K562 (cell line): ENCODE results near the gene GRIN2D. TPM values are rescaled to one million over a fixed set of nuclear protein-coding genes. Genes with fewer than 3 reads are reported as not detected.

ENCODE experiments used
- ARID4B ChIP-seq: sonication (generic); formaldehyde crosslinking; IDR thresholded peaks from 2 replicates; pipeline ENCODE4 v1.8.0; 2022; ENCODE audit warnings: mild to moderate bottlenecking, missing genetic modification reagents
- BRCA1 ChIP-seq, 2 experiments: fragments of 450-650 bp in 1 of 2; sonication (generic) in 1 of 2; formaldehyde crosslinking in 1 of 2; IDR thresholded peaks; 2 replicates each; pipeline versions ENCODE4 v1.5.0 to v1.6.1; 2017 to 2020; ENCODE audit warnings: mild to moderate bottlenecking in 1 of 2, missing genetic modification reagents in 1 of 2
- CGGBP1 ChIP-seq: fragments of 250-450 bp; sonication (Bioruptor Pico); IDR thresholded peaks from 2 replicates; pipeline ENCODE4 v1.9.0; 2021; ENCODE audit warnings: mild to moderate bottlenecking
- DNMT1 ChIP-seq: fragments of 450-650 bp; IDR thresholded peaks from 2 replicates; pipeline ENCODE4 v1.6.1; 2016; ENCODE audit warnings: antibody characterized with exemption, mild to moderate bottlenecking
- HNRNPUL1 ChIP-seq: fragments of 200-400 bp; formaldehyde crosslinking; IDR thresholded peaks from 2 replicates; pipeline ENCODE4 v1.6.1; 2017; ENCODE audit warnings: low read length
- NR4A1 ChIP-seq, 2 experiments: fragments of 250-450 bp in 1 of 2; fragments of 450-650 bp in 1 of 2; sonication (Bioruptor Pico) in 1 of 2; IDR thresholded peaks; 2 replicates each; pipeline versions ENCODE4 v1.4.0 to v1.6.1; 2016 to 2020; ENCODE audit warnings: mild to moderate bottlenecking in 2 of 2, missing compliant biosample characterization in 1 of 2, missing genetic modification characterization in 1 of 2, moderate library complexity in 1 of 2
- SRSF9 ChIP-seq: fragments of 200-400 bp; formaldehyde crosslinking; IDR thresholded peaks from 2 replicates; pipeline ENCODE4 v1.6.1; 2017; ENCODE audit warnings: low read depth, low read length, borderline replicate concordance
- STAT6 ChIP-seq: sonication (generic); formaldehyde crosslinking; IDR thresholded peaks from 2 replicates; pipeline ENCODE4 v1.8.1; 2023; ENCODE audit warnings: mild to moderate bottlenecking, missing genetic modification reagents
- ZNF316 ChIP-seq: fragments of 450-650 bp; IDR thresholded peaks from 2 replicates; pipeline ENCODE4 v1.6.1; 2016
- polyA plus RNA-seq, 8 experiments: library from polyadenylated mRNA; depleted of rRNA in 4 of 8; stranded (reverse) in 5 of 8; unstranded in 3 of 8; fragments of >200 nt; fragmentation: Nextera tagmentation in 2 of 8; fragmentation: Illumina TruSeq in 1 of 8; extraction: Ambion mirVana in 2 of 8; extraction: Trizol in 1 of 8; gene quantifications; 2 replicates each; pipeline versions ENCODE4 v1.2.1 to v1.2.3, GENCODE V29; 2011 to 2014; ENCODE audit warnings: inconsistent platforms in 1 of 8, missing spikeins in 1 of 8
- total RNA-seq, 7 experiments: library from RNA; depleted of rRNA in 6 of 7; stranded (reverse); fragments of >200 nt in 6 of 7; fragmentation: Illumina TruSeq in 2 of 7; extraction: Trizol in 2 of 7; gene quantifications; 2 replicates each; pipeline versions ENCODE4 v1.2.1 to v1.2.3, GENCODE V29; 2011 to 2021; ENCODE audit warnings: low replicate concordance in 1 of 7
- TF ChIP-seq, protein P1 (sequence below): sonication (generic); formaldehyde crosslinking; IDR thresholded peaks from 2 replicates; pipeline ENCODE4 v1.8.0; 2022; ENCODE audit warnings: missing genetic modification reagents, mild to moderate bottlenecking, borderline replicate concordance
- TF ChIP-seq, protein P2 (sequence below): fragments of 450-650 bp; formaldehyde crosslinking; IDR thresholded peaks from 2 replicates; pipeline ENCODE4 v1.4.0; 2022; ENCODE audit warnings: mild to moderate bottlenecking, moderate library complexity
- TF ChIP-seq, protein P3 (sequence below): sonication (generic); formaldehyde crosslinking; IDR thresholded peaks from 2 replicates; pipeline ENCODE4 v1.8.0; 2022; ENCODE audit warnings: missing genetic modification reagents, mild to moderate bottlenecking, borderline replicate concordance

Gene GRIN2D
- total and polyA plus RNA-seq, 9 of the 15 experiments (the other 6 are each of a cell fraction or from before 2014, with no cell fraction given): 0.32 to 31.5 (median 1.8) TPM

DNA sequence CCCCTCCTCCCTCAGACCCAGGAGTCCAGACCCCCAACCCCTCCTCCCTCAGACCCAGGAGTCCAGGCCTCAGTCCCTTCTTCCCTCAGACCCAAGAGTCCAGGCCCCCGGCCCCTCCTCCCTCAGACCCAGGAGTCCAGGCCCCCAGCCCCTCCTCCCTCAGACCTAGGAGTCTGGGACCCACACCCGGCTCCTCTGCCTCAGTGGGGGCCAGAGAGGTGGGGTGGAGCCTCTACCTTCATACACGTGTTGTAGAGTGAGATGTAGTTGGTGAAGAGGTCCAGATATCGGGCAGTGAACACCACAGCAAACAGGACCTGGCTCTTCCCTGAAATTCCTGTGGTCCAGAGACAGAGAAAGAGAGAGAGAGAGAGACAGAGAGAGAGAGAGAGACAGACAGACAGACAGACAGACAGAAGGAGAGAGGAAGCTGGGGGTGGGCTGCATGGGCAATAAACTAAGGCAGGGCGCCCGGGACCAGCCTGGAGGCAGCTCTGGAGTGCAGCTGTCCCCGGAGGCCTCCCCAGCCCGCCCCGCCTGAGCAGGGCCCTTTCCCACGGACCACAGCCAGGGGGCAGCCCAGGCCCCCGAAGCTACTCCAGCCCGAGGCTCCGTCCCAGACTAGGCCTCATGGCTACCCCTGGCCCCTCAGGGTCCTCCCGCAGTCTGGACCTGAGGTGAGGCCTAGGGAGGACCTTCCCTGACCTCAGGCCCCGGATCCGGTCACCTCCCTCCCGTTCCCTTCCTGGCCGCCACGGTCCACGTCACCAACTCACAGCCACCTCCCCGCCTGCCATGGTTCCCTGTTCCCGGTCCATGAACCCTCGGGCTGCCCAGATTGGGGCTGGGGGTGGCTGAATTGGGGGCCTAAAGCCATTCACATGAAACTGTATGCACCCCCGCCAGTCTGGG, 3.0 kb upstream of the GRIN2D start (continued):
- peak; percentile 95 for TF ChIP-seq ARID4B (CRISPR knock-in tag)
- TF ChIP-seq CGGBP1: no peak
- TF ChIP-seq, protein P1, sequence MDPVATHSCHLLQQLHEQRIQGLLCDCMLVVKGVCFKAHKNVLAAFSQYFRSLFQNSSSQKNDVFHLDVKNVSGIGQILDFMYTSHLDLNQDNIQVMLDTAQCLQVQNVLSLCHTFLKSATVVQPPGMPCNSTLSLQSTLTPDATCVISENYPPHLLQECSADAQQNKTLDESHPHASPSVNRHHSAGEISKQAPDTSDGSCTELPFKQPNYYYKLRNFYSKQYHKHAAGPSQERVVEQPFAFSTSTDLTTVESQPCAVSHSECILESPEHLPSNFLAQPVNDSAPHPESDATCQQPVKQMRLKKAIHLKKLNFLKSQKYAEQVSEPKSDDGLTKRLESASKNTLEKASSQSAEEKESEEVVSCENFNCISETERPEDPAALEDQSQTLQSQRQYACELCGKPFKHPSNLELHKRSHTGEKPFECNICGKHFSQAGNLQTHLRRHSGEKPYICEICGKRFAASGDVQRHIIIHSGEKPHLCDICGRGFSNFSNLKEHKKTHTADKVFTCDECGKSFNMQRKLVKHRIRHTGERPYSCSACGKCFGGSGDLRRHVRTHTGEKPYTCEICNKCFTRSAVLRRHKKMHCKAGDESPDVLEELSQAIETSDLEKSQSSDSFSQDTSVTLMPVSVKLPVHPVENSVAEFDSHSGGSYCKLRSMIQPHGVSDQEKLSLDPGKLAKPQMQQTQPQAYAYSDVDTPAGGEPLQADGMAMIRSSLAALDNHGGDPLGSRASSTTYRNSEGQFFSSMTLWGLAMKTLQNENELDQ (CRISPR knock-in tag): peak; percentile 15; the same call in 1 of the 2 replicates
- TF ChIP-seq, protein P2, sequence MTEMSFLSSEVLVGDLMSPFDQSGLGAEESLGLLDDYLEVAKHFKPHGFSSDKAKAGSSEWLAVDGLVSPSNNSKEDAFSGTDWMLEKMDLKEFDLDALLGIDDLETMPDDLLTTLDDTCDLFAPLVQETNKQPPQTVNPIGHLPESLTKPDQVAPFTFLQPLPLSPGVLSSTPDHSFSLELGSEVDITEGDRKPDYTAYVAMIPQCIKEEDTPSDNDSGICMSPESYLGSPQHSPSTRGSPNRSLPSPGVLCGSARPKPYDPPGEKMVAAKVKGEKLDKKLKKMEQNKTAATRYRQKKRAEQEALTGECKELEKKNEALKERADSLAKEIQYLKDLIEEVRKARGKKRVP (CRISPR knock-in tag): no peak
- TF ChIP-seq, protein P3, sequence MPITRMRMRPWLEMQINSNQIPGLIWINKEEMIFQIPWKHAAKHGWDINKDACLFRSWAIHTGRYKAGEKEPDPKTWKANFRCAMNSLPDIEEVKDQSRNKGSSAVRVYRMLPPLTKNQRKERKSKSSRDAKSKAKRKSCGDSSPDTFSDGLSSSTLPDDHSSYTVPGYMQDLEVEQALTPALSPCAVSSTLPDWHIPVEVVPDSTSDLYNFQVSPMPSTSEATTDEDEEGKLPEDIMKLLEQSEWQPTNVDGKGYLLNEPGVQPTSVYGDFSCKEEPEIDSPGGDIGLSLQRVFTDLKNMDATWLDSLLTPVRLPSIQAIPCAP (CRISPR knock-in tag): peak; percentile 85; the same call in 1 of the 2 replicates
- no peak; the same call in 1 of the 2 replicates for TF ChIP-seq STAT6 (CRISPR knock-in tag)
- TF ChIP-seq HNRNPUL1: no peak
- TF ChIP-seq BRCA1 (IDR thresholded peaks at IDR 0.05): no peak
- TF ChIP-seq BRCA1 (CRISPR knock-in tag; IDR thresholded peaks at IDR 0.05): no peak
- TF ChIP-seq DNMT1: no peak
- TF ChIP-seq NR4A1 (CRISPR knock-in tag; IDR thresholded peaks at IDR 0.05): no peak
- TF ChIP-seq NR4A1 (tag; IDR thresholded peaks at IDR 0.05): 0 out of 2 replicates have a peak, but pooled peaks have one; percentile 22
- TF ChIP-seq ZNF316: no peak
- TF ChIP-seq SRSF9: no peak
